K562 (cell line): ENCODE data around the gene GLP1R. TPM values are rescaled to one million over a fixed set of nuclear protein-coding genes. Genes with fewer than 3 reads are reported as not detected.

Experiments used
- CCNT2 ChIP-seq: IDR thresholded peaks from 2 replicates; pipeline ENCODE4 v1.6.1; 2011; ENCODE audit warnings: borderline replicate concordance, low read depth, mild to moderate bottlenecking, moderate library complexity, mixed read lengths, low read length; ENCODE audit not compliant: insufficient read length; ENCODE audit errors: extremely low read depth
- GTF2E2 ChIP-seq: fragments of 200-800 bp; sonication (Bioruptor generic); IDR thresholded peaks from 2 replicates; pipeline ENCODE4 v1.6.1; 2016; ENCODE audit warnings: missing genetic modification characterization, missing compliant biosample characterization
- JUND ChIP-seq, 2 experiments: IDR thresholded peaks; 2 replicates in 1 of 2; 3 replicates in 1 of 2; pipeline ENCODE4 v1.6.1; 2011; ENCODE audit warnings: borderline replicate concordance in 2 of 2, low read depth in 2 of 2, low read length in 2 of 2, improper control_type of control experiment in 1 of 2, missing biosample characterization in 1 of 2, missing genetic modification characterization in 1 of 2, missing genetic modification reagents in 1 of 2
- MXI1 ChIP-seq: IDR thresholded peaks from 2 replicates; pipeline ENCODE4 v1.6.1; 2011; ENCODE audit warnings: low read depth, mild to moderate bottlenecking, improper control_type of control experiment, low read length
- RBBP5 ChIP-seq: fragments of 200-600 bp; sonication (generic); IDR thresholded peaks from 2 replicates; pipeline ENCODE4 v1.6.1; 2012; ENCODE audit warnings: borderline replicate concordance, mild to moderate bottlenecking, low read length, control low read depth, inconsistent platforms; ENCODE audit not compliant: insufficient read depth, poor library complexity, severe bottlenecking
- SNIP1 ChIP-seq: fragments of 450-650 bp; IDR thresholded peaks from 2 replicates; pipeline ENCODE4 v1.7.1; 2017; ENCODE audit warnings: low read depth, mild to moderate bottlenecking
- TAL1 ChIP-seq: fragments of 450-650 bp; IDR thresholded peaks from 2 replicates; pipeline ENCODE4 v1.6.1; 2016; ENCODE audit warnings: mild to moderate bottlenecking
- U2AF1 ChIP-seq: fragments of 200-400 bp; formaldehyde crosslinking; optimal IDR thresholded peaks from 2 replicates; pipeline ENCODE3; 2017; ENCODE audit warnings: mild to moderate bottlenecking, low read depth, low read length, moderate library complexity
- polyA plus RNA-seq, 8 experiments: library from polyadenylated mRNA; depleted of rRNA in 4 of 8; stranded (reverse) in 5 of 8; unstranded in 3 of 8; fragments of >200 nt; fragmentation: Nextera tagmentation in 2 of 8; fragmentation: Illumina TruSeq in 1 of 8; extraction: Ambion mirVana in 2 of 8; extraction: Trizol in 1 of 8; gene quantifications; 2 replicates each; pipeline versions ENCODE4 v1.2.1 to v1.2.3, GENCODE V29; 2011 to 2014; ENCODE audit warnings: inconsistent platforms in 1 of 8, missing spikeins in 1 of 8
- total RNA-seq, 7 experiments: library from RNA; depleted of rRNA in 6 of 7; stranded (reverse); fragments of >200 nt in 6 of 7; fragmentation: Illumina TruSeq in 2 of 7; extraction: Trizol in 2 of 7; gene quantifications; 2 replicates each; pipeline versions ENCODE4 v1.2.1 to v1.2.3, GENCODE V29; 2011 to 2021; ENCODE audit warnings: low replicate concordance in 1 of 7
- TF ChIP-seq, protein P1 (sequence below): sonication (generic); formaldehyde crosslinking; IDR thresholded peaks from 2 replicates; pipeline ENCODE4 v1.8.0; 2023; ENCODE audit warnings: mild to moderate bottlenecking, missing genetic modification reagents
- TF ChIP-seq, protein P2 (sequence below), 2 experiments: IDR thresholded peaks; 2 replicates each; pipeline ENCODE4 v1.6.1; 2011; ENCODE audit warnings: borderline replicate concordance in 1 of 2, control low read depth in 1 of 2, low read depth in 1 of 2, low read length in 1 of 2, mild to moderate bottlenecking in 1 of 2, mixed read lengths in 1 of 2, moderate library complexity in 1 of 2; ENCODE audit not compliant: insufficient read depth in 1 of 2, insufficient read length in 1 of 2, poor library complexity in 1 of 2, severe bottlenecking in 1 of 2; ENCODE audit errors: extremely low read depth in 1 of 2
- TF ChIP-seq, protein P3 (sequence below): fragments of 250-450 bp; sonication (Bioruptor Pico); IDR thresholded peaks from 2 replicates; pipeline ENCODE4 v1.5.0; 2021; ENCODE audit warnings: mild to moderate bottlenecking, borderline replicate concordance
- TF ChIP-seq, protein P4 (sequence below): sonication (generic); formaldehyde crosslinking; IDR thresholded peaks from 2 replicates; pipeline ENCODE4 v1.8.0; 2022; ENCODE audit warnings: missing genetic modification reagents, mild to moderate bottlenecking, borderline replicate concordance
- TF ChIP-seq, protein P5 (sequence below): fragments of 250-450 bp; sonication (Bioruptor Pico); IDR thresholded peaks from 2 replicates; pipeline ENCODE4 v1.4.0; 2020; ENCODE audit warnings: mild to moderate bottlenecking, moderate library complexity

GLP1R gene
- total and polyA plus RNA-seq, 9 of the 15 experiments (the other 6 are each of a cell fraction or from before 2014, with no cell fraction given): not detected

DNA sequence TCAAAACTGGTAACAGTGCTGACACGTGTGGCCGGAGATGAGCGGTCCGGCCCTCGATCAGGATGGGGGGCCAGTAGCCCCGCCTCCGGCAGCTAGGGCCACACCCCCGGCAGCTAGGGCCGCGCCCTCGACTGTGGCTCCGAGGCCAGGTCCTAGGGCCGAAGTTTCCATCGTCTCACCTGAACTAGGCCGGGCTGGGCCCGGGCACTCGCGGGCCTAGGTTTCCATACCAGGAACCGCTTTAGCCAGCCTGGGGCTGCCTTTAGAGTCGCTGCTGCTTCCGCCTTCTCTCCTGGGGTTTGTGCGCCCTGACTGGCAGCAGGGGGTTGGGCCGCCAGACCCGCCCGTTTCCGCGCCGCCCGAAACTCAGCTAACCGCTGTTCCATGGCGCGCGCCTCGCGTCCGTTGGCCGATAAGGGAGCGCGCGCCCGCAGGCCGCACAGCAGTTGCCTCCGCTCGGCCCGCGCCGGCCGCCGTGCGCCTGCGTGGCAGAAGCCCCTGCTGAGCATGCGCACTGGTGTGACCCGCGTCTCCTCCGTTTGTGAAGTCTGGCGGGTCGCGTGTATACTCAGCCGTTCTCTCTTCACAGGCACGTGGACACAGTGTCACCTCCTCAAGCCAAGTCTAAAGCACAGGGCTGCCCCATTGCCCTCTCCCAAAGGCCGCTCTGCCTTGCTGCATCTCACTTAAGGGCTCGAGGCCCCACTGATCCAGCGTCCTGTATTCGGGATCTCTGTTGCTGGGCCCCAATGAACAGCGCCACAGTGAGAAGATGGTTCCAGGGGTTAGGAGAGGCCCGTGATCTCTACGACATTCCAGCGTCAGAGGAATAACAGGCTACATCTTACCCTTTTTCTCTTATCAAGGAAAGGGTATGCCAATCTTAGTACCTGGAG is 66.4 kb downstream of the GLP1R start, which contains the start of gene SAYSD1 (continued):
- TF ChIP-seq RBBP5 (peak; percentile 75), SNIP1 (no peak), TAL1 (no peak), MXI1 (peak; percentile 77; the same call in 1 of the 2 replicates), U2AF1 (peak; percentile 26), GTF2E2 (no peak), JUND (IDR thresholded peaks at IDR 0.05; ENCODE audit: borderline replicate concordance, low read depth, low read length) (peak; percentile 8), JUND (tag; IDR thresholded peaks at IDR 0.05; ENCODE audit: borderline replicate concordance, low read depth, low read length) (no peak; the same call in 2 of the 3 replicates), CCNT2 (peak; percentile 82)
- TF ChIP-seq, protein P1, sequence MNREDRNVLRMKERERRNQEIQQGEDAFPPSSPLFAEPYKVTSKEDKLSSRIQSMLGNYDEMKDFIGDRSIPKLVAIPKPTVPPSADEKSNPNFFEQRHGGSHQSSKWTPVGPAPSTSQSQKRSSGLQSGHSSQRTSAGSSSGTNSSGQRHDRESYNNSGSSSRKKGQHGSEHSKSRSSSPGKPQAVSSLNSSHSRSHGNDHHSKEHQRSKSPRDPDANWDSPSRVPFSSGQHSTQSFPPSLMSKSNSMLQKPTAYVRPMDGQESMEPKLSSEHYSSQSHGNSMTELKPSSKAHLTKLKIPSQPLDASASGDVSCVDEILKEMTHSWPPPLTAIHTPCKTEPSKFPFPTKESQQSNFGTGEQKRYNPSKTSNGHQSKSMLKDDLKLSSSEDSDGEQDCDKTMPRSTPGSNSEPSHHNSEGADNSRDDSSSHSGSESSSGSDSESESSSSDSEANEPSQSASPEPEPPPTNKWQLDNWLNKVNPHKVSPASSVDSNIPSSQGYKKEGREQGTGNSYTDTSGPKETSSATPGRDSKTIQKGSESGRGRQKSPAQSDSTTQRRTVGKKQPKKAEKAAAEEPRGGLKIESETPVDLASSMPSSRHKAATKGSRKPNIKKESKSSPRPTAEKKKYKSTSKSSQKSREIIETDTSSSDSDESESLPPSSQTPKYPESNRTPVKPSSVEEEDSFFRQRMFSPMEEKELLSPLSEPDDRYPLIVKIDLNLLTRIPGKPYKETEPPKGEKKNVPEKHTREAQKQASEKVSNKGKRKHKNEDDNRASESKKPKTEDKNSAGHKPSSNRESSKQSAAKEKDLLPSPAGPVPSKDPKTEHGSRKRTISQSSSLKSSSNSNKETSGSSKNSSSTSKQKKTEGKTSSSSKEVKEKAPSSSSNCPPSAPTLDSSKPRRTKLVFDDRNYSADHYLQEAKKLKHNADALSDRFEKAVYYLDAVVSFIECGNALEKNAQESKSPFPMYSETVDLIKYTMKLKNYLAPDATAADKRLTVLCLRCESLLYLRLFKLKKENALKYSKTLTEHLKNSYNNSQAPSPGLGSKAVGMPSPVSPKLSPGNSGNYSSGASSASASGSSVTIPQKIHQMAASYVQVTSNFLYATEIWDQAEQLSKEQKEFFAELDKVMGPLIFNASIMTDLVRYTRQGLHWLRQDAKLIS: no peak
- TF ChIP-seq, protein P2, sequence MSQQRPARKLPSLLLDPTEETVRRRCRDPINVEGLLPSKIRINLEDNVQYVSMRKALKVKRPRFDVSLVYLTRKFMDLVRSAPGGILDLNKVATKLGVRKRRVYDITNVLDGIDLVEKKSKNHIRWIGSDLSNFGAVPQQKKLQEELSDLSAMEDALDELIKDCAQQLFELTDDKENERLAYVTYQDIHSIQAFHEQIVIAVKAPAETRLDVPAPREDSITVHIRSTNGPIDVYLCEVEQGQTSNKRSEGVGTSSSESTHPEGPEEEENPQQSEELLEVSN (IDR thresholded peaks at IDR 0.05; ENCODE audit: borderline replicate concordance in 1 of 2, extremely low read depth in 1 of 2, insufficient read depth in 1 of 2, insufficient read length in 1 of 2, low read depth in 1 of 2, low read length in 1 of 2, poor library complexity in 1 of 2, severe bottlenecking in 1 of 2): peak; percentile 97
- TF ChIP-seq, protein P3, sequence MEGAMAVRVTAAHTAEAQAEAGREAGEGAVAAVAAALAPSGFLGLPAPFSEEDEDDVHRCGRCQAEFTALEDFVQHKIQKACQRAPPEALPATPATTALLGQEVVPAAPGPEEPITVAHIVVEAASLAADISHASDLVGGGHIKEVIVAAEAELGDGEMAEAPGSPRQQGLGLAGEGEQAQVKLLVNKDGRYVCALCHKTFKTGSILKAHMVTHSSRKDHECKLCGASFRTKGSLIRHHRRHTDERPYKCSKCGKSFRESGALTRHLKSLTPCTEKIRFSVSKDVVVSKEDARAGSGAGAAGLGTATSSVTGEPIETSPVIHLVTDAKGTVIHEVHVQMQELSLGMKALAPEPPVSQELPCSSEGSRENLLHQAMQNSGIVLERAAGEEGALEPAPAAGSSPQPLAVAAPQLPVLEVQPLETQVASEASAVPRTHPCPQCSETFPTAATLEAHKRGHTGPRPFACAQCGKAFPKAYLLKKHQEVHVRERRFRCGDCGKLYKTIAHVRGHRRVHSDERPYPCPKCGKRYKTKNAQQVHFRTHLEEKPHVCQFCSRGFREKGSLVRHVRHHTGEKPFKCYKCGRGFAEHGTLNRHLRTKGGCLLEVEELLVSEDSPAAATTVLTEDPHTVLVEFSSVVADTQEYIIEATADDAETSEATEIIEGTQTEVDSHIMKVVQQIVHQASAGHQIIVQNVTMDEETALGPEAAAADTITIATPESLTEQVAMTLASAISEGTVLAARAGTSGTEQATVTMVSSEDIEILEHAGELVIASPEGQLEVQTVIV (CRISPR knock-in tag): no peak
- TF ChIP-seq, protein P4, sequence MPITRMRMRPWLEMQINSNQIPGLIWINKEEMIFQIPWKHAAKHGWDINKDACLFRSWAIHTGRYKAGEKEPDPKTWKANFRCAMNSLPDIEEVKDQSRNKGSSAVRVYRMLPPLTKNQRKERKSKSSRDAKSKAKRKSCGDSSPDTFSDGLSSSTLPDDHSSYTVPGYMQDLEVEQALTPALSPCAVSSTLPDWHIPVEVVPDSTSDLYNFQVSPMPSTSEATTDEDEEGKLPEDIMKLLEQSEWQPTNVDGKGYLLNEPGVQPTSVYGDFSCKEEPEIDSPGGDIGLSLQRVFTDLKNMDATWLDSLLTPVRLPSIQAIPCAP: 0 out of 2 replicates have a peak, but pooled peaks have one; percentile 60
- TF ChIP-seq, protein P5, sequence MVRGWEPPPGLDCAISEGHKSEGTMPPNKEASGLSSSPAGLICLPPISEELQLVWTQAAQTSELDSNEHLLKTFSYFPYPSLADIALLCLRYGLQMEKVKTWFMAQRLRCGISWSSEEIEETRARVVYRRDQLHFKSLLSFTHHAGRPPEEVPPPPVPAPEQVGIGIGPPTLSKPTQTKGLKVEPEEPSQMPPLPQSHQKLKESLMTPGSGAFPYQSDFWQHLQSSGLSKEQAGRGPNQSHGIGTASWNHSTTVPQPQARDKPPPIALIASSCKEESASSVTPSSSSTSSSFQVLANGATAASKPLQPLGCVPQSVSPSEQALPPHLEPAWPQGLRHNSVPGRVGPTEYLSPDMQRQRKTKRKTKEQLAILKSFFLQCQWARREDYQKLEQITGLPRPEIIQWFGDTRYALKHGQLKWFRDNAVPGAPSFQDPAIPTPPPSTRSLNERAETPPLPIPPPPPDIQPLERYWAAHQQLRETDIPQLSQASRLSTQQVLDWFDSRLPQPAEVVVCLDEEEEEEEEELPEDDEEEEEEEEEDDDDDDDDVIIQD (CRISPR knock-in tag): no peak
